ENCODE results near the gene GPR148. TPM values are rescaled to one million over a fixed set of nuclear protein-coding genes. Genes with fewer than 3 reads are reported as not detected.

GPR148 gene
- total RNA-seq, 1 donor from 2014 or later: not detected

- intact Hi-C loops (cut with DNase I): no loop called here
- no peak for DNase-seq (ENCODE audit: low spot score in 2 of 2)
These were observed 27.4 kb downstream of the GPR148 start for GRCh38 chr2:130756053-130756873.

DNA sequence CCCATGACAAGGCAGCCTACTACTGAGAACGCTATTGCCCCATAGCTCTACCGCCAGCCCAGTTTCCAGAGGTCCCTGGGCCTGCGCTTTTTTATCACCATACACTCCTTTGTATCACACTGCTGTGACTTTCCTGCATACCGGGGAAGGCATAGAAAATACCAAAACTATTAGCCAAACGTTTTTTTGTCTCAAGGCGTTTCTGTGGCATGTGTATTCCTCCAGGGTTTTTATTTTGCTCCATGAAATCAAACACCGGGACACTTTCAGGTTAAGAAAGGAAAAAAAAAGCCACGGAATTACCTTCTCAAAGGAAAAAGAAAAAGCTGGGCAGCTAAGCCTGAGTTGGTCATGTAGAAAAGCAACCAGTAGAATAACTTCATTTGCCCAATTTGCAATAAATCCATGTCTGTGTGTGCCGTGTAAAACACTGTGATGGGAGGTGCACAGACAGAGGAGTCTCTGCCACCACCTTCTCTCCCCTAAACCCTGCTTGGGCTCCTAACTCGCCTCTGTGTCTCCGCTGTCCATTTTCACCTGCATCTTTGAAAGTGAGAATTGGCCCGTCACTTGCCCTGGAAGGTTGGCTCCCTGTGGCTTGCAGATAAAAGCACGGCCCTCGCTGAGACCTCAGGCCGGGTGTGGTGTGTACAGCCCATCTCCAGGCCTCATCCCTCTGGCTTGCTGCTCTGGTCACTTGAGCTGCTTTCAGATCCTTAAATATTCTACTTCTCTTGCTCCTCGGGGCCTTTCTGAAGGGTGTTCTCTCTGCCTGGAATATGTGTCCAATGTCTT, 28.2 kb downstream of the GPR148 start:
- TF ChIP-seq CTCF (IDR thresholded peaks at IDR 0.05): no peak
- no peaks in the 10 kb centered on the region for H3K9me3 ChIP-seq
- no peak overlapping the region for H3K4me3 ChIP-seq
- H3K27ac ChIP-seq: no peak overlapping the region
- H3K27me3 ChIP-seq: peaks cover 11% of the 10 kb centered on the region
- DNase-seq (ENCODE audit: low spot score in 2 of 2): peak in 1 of 2 donors; percentile 39
- no peaks in the 10 kb centered on the region for H3K36me3 ChIP-seq
- intact Hi-C loops (cut with DNase I): no loop called here
- H3K4me1 ChIP-seq: no peaks in the 10 kb centered on the region

More at GRCh38 chr2:130756053-130756873, 27.4 kb downstream of the GPR148 start:
- H3K27me3 ChIP-seq: peaks cover 11% of the 10 kb centered on the region
- no peaks in the 10 kb centered on the region for H3K9me3 ChIP-seq
- no peaks in the 10 kb centered on the region for H3K4me1 ChIP-seq
- no peak for TF ChIP-seq CTCF (IDR thresholded peaks at IDR 0.05)
- no peaks in the 10 kb centered on the region for H3K36me3 ChIP-seq
- peak overlapping the region in 1 of 2 donors; percentile 16 for H3K4me3 ChIP-seq
- H3K27ac ChIP-seq: no peak overlapping the region

DNA sequence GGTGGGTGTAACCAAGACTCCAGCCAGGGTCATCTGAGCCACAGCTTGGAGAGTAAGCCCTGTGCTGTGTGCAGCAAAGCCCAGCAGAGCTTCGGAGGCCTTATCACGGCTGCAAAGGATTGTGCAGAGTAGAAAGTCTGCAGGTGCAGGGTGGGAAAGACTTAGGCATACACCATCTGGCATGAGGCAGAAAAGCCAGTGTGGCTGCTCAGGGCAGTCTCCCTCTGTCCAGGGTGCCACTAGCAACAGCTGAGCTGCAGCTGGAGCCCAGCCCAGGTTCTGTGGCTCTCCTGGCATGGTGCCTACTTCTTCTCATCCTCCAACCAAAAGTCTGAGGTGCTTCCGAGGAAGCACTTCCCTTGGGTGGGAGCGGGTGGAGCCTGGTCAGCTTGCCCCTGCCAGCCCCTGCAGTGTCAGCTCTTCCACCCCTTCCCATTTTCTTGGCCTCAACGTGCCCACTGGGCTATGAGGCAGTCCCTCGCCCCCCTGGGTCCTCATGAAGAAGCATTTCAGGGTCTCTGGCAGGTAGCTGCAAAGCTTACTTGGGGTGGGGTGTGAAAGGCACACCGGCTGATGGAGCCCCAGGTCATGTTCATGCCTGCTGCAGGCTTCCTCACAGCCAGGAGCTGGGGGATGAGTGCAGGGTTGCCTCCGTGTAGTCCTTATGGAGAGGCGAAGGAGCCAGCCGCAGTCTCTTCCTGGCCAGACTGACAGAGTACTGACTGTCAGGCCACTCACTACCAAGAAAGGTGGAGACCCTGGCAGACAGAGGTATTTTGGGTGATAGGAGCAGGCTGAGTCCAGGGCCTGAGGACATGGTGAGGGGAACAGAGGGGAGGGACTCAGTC, 31.3 kb downstream of the GPR148 start:
- no peak for DNase-seq (ENCODE audit: low spot score in 2 of 2)
- intact Hi-C loops (cut with DNase I): no loop called here
- Histone ChIP-seq H3K27ac (no peak overlapping the region), H3K9me3 (no peaks in the 10 kb centered on the region), H3K4me1 (no peaks in the 10 kb centered on the region), H3K27me3 (peaks cover 11% of the 10 kb centered on the region), H3K36me3 (no peaks in the 10 kb centered on the region), H3K4me3 (no peak overlapping the region)
- no peak for TF ChIP-seq CTCF (IDR thresholded peaks at IDR 0.05)

- no peaks in the 10 kb centered on the region for H3K36me3 ChIP-seq
- no peak for TF ChIP-seq CTCF (IDR thresholded peaks at IDR 0.05)
- H3K9me3 ChIP-seq: no peaks in the 10 kb centered on the region
- H3K27me3 ChIP-seq: peaks cover 11% of the 10 kb centered on the region
- H3K27ac ChIP-seq: no peak overlapping the region
- intact Hi-C loops (cut with DNase I): no loop called here
- no peaks in the 10 kb centered on the region for H3K4me1 ChIP-seq
- peak in 1 of 2 donors; percentile 44 for DNase-seq (ENCODE audit: low spot score in 2 of 2)
- no peak overlapping the region for H3K4me3 ChIP-seq
These were observed 32.2 kb downstream of the GPR148 start for GRCh38 chr2:130760754-130761751.

Data from ascending aorta (tissue), 2 donors.